GM18868 (cell line): ENCODE data around the gene CLDN4.

Experiments used
- ATAC-seq: cut with Tn5 transposase; IDR thresholded peaks from one replicate; pipeline ENCODE4 v1.9.1; 2021; ENCODE audit warnings: mild to moderate bottlenecking, moderate library complexity; ENCODE audit not compliant: unreplicated experiment

Gene CLDN4

DNA sequence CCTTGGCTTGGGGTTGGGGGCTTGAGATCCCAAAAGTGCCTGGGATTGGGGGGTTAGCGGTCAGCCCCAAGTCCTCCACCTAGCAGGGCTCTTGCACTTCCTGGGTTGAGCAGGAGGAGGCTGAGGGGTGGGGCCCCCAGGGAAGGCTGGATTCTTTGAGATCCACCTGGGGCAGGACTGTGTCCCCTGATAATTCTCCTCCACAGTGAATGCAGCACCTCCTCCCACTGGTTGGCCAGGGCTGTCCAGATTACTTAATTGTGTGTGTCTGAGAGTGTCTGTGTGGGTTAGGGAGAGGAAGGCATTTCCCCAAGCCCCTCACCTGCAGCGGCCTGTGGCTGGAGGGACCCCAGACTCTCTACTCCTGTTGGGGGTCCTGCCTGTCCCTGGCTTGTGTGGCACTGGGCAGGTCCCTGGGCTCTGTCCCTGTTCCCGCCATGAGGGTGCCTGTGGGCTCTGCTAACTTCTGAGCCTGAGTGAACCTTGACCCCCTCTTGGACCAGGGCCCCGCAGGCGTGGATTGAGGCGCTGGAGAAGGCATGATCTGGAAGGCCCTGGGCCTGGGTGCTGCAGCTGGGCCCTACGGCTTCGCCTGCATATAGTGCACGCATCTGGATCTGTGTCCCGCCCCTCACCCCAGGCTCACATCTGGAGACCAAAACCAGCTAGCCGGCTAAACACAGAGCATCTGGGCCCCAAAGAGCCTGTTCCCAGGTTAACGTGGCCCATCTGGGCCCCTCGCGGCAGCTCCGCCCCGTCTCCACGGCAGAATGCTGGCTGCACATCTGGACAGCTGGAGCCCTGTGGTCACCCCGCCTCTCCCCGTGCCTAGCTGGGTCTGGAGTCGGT lies 40.6 kb downstream of the CLDN4 start:
- ATAC-seq, result no peak

DNA sequence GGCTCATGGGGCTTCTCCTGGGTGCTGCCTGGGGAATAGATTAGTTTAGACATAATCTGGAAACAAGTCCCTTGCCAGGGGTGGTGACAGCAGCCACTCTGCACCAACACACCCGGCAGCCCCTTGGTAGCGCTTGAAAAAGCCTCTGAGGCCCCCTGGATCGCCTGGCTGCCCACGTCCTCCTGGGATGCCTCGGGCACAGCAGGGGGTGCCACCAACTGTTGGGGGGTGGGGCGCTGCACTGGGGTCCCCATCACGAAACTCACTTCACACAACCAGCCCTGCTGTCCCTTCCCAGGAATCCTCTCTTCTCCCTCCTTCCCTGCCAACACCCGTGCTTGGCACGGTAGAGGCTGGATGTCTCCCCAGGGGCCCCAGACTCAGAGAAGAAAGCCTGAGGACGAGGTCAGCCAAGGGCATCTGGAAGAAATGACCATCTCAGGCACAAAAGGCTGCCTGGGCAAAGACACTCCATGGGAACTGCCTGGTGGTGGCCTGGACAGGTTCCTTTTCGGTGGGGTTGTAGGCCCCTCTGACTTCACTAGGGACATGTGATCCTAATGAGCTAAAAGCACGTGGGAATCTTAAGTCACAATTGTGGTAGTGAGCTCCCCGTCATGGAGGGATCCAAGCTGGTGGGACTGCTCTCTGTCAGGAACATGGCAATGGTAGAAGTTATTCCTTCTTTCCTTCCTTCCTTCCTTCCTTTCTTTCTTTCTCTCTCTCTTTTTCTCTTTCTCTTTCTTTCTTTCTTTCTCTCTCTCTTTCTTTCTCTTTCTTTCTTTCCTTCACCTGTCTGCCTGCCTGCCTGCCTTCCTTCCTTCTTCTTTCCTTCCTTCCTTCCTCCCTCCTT lies 41.5 kb downstream of the CLDN4 start:
- no peak for ATAC-seq

DNA sequence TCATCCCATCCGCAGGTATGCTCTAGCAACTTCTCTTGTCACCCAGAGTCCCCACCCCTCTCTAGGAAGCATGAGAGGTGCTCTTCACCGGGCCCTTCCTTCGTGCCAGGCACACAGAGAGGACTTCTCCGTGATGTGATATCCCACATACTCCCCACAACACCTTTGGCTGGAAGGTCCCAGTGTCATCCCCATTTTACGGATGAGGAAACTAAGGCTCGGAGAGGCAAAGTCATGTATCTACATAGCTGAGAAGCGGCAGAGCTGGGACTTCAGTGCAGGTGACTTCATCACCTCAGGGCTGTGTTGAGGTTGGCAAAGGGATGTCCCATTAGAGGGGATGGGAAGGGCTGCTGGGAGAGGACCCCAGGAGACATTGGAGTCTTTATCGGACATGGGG lies 45.6 kb downstream of the CLDN4 start:
- ATAC-seq, result no peak

DNA sequence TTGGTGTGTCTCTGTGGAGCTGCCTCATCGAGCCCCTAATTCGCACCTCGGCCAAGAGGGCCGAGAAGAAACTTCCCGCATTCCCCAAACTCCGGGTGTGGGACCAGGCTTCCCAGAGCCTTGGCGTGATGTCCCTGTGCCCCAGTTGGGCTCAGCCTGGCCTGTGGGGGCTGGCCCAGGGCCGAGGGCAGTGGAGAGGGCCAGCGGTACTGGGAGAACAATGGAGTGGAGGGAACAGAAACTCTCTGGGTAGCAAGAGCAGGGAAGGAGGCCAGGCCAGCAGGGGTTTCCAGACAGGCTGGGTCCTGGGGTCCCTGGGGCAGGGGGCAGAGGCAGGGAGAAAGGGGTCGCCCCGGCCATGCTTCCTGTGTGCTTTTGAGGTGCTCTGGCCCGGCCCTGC lies 46.2 kb downstream of the CLDN4 start:
- ATAC-seq, result no peak

DNA sequence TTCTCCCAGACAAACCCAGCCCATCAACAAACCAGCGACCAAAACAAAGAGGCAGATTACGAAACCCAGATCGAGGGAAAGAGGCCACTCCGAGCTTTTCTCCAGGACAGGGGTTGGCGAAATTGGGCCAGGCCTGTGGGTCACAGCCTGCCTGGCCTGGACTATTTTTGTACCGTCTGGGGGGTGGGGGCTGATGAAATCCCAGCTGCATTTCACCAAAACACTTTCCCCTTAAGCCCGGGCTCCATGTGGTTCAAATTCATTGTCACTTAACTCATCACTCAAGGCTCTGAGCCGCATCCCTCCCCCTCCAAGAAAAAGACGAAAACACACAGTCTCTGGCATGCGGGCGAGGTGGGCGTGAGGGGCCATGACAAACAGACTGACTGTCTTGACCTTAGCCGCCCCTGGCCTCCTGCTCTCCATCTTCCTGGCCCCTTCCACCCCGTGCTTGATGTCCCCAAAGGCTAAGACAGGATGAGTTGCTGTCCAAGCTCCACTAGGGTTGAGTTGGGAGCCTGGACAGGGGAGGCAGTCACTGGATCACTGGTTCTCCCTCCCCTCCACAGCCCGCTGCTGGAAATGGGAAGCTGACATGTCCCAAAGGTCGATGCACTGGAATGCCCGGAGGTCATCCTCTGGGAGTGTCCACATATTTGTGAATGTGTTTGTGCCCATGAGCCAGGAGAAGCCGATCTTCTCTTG lies 49.3 kb downstream of the CLDN4 start:
- ATAC-seq, result no peak

DNA sequence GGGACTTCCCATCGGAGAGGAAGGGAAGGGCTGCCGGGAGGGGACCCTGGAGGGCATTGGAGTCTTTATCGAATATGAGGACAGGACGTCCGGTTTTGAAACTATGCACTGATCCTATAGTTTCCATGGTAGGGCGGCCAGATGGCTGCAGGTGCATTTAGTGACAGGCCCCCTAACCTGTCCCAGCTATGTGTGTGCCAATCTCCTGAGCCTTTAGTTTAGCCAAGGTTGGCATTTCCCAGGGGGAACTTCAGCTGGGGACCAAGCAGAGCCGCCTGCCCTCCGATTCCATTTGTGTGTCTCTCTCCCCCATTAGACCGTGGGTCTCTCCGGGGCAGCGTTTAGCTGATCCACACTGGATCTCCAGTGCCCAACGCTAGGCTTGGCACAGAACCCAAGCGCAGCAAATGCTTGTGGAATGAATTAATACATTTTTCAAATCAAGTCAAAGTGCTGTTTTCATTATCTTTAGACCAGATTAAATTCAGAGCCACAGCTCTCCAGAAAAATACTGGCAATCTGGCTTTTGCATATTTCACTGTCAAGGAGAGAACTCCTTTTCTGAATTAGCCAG lies 50.0 kb downstream of the CLDN4 start:
- no peak for ATAC-seq

DNA sequence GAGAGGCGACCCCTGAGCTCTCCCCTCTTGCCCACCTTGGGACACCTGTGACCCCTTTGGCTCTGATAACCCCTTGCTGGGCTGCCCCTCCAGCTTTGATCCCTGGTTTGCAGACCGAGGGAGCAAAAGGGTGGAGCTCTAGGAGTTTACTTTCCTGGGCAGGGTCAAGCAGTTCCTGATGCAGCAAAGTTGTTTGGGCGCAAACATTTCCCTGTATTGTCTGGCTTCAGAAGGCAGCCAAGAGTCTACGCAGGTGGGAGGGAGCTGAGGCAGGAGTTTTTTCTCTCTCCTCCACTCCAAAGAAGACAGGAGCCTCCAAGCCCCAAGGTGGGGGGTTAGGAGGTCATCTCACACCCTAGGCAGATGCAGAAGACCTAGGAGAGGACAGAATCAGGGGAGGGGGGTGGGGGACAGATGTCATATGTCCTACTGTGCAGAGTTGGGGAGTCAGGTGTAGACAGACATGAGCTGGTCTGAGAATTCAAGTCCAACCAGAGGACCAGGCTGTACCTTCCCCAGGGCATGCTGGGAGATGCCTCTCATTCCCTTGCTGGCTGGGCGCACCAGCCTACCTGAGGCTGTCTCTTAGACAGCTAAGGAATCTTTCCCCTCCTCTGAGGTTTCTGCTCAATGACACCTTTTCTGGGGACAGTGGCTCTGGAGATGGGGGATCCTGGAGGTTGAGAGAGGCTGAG lies 50.7 kb downstream of the CLDN4 start:
- ATAC-seq, result no peak

DNA sequence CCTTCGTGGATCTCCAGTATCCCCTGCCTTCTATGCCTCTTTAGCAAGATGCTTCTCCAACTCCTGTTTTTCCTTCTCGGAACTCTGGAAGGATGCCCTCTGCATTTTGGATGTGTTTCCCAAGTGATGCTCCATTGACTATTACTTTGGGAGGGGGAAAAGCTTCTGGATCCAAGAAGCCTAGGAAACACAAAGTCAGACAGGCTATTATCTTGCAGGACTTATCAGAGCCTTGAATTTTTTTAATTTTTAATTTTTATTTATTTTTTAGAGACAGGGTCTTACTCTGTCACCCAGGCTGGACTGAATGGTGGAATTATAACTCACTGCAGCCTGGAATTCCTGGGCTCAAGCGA lies 51.2 kb downstream of the CLDN4 start:
- ATAC-seq, result no peak
